SK-N-SH (cell line): ENCODE measurements around the gene TUBA4A. TPM values are rescaled to one million over a fixed set of nuclear protein-coding genes. Genes with fewer than 3 reads are reported as not detected.

Experiments
- CTCF ChIA-PET: fragments of 300-600, 350-600 bp; formaldehyde crosslinking; extraction: SDS; loops from one replicate; lab custom pipeline; 2021; lab: Yijun Ruan, JAX
- POLR2A ChIA-PET: fragments of 350-600 bp; sonication (Branson Sonifier 250); formaldehyde crosslinking; extraction: SDS; loops from one replicate; lab custom pipeline; 2020; ENCODE audit warnings: antibody characterized with exemption, inconsistent platforms; lab: Yijun Ruan, JAX
- DNase-seq: peaks from one replicate; pipeline ENCODE4 v3.0.0; 2012
- H2AFZ ChIP-seq: fragments of 200-600 bp; sonication (generic); 2 replicates; pipeline ENCODE4 v1.8.1; 2016; ENCODE audit warnings: antibody characterized with exemption, mild to moderate bottlenecking, low read depth
- H3F3A ChIP-seq: fragments of 200-600 bp; sonication (generic); replicated peaks from 2 replicates; pipeline ENCODE3; 2016; ENCODE audit warnings: antibody characterized with exemption, mild to moderate bottlenecking; ENCODE audit not compliant: insufficient read depth
- H3K27ac ChIP-seq, 2 experiments: fragments of 200-500 bp in 1 of 2; fragments of 200-600 bp in 1 of 2; sonication (Bioruptor generic) in 1 of 2; sonication (generic), shearing (Covaris generic) in 1 of 2; 2 replicates each; pipeline versions ENCODE4 v1.5.1 to v1.6.1; 2014 to 2016; ENCODE audit warnings: low read depth in 2 of 2, inconsistent platforms in 1 of 2, low read length in 1 of 2, mild to moderate bottlenecking in 1 of 2, mixed read lengths in 1 of 2
- H3K27me3 ChIP-seq: fragments of 200-600 bp; sonication (generic), shearing (Covaris generic); 2 replicates; pipeline ENCODE4 v1.6.1; 2016; ENCODE audit warnings: mixed run types; ENCODE audit not compliant: insufficient read depth
- H3K36me3 ChIP-seq, 2 experiments: fragments of 200-500 bp in 1 of 2; fragments of 200-600 bp in 1 of 2; sonication (Bioruptor generic) in 1 of 2; sonication (generic) in 1 of 2; replicated peaks in 1 of 2; 2 replicates each; pipeline versions ENCODE3 to v1.5.1; 2014 to 2016; ENCODE audit warnings: low read length in 1 of 2, mild to moderate bottlenecking in 1 of 2; ENCODE audit not compliant: insufficient read depth in 2 of 2, control insufficient read depth in 1 of 2
- H3K4me1 ChIP-seq, 2 experiments: fragments of 200-500 bp in 1 of 2; fragments of 200-600 bp in 1 of 2; sonication (Bioruptor generic) in 1 of 2; sonication (generic), shearing (Covaris generic) in 1 of 2; 2 replicates each; pipeline versions ENCODE4 v1.5.1 to v1.6.1; 2014 to 2016; ENCODE audit warnings: low read depth in 1 of 2, low read length in 1 of 2, mixed run types in 1 of 2; ENCODE audit not compliant: insufficient read depth in 2 of 2, control insufficient read depth in 1 of 2
- H3K4me2 ChIP-seq: fragments of 200-600 bp; sonication (generic), shearing (Covaris generic); 2 replicates; pipeline ENCODE4 v1.6.1; 2017; ENCODE audit warnings: mixed run types
- H3K4me3 ChIP-seq, 2 experiments: fragments of 200-500 bp in 1 of 2; fragments of 200-600 bp in 1 of 2; sonication (Bioruptor generic) in 1 of 2; sonication (generic), shearing (Covaris generic) in 1 of 2; 2 replicates each; pipeline versions ENCODE4 v1.5.1 to v1.8.1; 2014 to 2016; ENCODE audit warnings: low read depth in 2 of 2, inconsistent platforms in 1 of 2, low read length in 1 of 2, mild to moderate bottlenecking in 1 of 2, mixed read lengths in 1 of 2, moderate library complexity in 1 of 2
- H3K79me2 ChIP-seq: fragments of 200-600 bp; sonication (generic); 2 replicates; pipeline ENCODE4 v1.8.1; 2017; ENCODE audit warnings: mild to moderate bottlenecking; ENCODE audit not compliant: insufficient read depth
- H3K9ac ChIP-seq: fragments of 200-600 bp; sonication (generic); 2 replicates; pipeline ENCODE4 v1.6.1; 2017; ENCODE audit warnings: mixed run types
- H3K9me2 ChIP-seq: fragments of 200-600 bp; sonication (generic); 2 replicates; pipeline ENCODE4 v1.6.1; 2017; ENCODE audit warnings: mixed run types
- H3K9me3 ChIP-seq: fragments of 200-600 bp; sonication (generic); 2 replicates; pipeline ENCODE4 v1.6.1; 2017; ENCODE audit warnings: mixed run types, mild to moderate bottlenecking, moderate library complexity
- H4K20me1 ChIP-seq: fragments of 200-600 bp; sonication (generic); 2 replicates; pipeline ENCODE4 v1.6.1; 2017; ENCODE audit warnings: mild to moderate bottlenecking, mixed run types; ENCODE audit not compliant: insufficient read depth
- CHD2 ChIP-seq: fragments of 150-350 bp; IDR thresholded peaks from 2 replicates; pipeline ENCODE4 v1.6.1; 2018; ENCODE audit warnings: low read length; ENCODE audit not compliant: partially characterized antibody
- ELF1 ChIP-seq: IDR thresholded peaks from 2 replicates; pipeline ENCODE4 v1.4.0; 2012
- EP300 ChIP-seq, 2 experiments: IDR thresholded peaks; 2 replicates each; pipeline versions ENCODE4 v1.4.0 to v1.6.1; 2012; ENCODE audit warnings: borderline replicate concordance in 1 of 2, low read depth in 1 of 2, low read length in 1 of 2
- EZH2phosphoT487 ChIP-seq: fragments of 200-600 bp; sonication (generic); IDR thresholded peaks from 2 replicates; pipeline ENCODE4 v1.6.1; 2017; ENCODE audit warnings: low read depth, mixed run types, mild to moderate bottlenecking, antibody characterized with exemption, moderate library complexity, borderline replicate concordance
- FOSL2 ChIP-seq: IDR thresholded peaks from 2 replicates; pipeline ENCODE4 v1.4.0; 2012; ENCODE audit warnings: low read depth, mild to moderate bottlenecking, moderate library complexity, borderline replicate concordance
- FOXJ3 ChIP-seq: sonication (generic); formaldehyde crosslinking; IDR thresholded peaks from 2 replicates; pipeline ENCODE4 v1.5.1; 2020; ENCODE audit warnings: mild to moderate bottlenecking, missing genetic modification reagents
- FOXM1 ChIP-seq: IDR thresholded peaks from 2 replicates; pipeline ENCODE4 v1.4.0; 2012; ENCODE audit warnings: low read depth, mild to moderate bottlenecking
- GABPA ChIP-seq: IDR thresholded peaks from 2 replicates; pipeline ENCODE4 v1.4.0; 2012; ENCODE audit warnings: low read depth, mild to moderate bottlenecking
- GATA2 ChIP-seq: sonication (generic); formaldehyde crosslinking; IDR thresholded peaks from 2 replicates; pipeline ENCODE4 v1.5.0; 2020; ENCODE audit warnings: mild to moderate bottlenecking, missing genetic modification reagents
- MEF2A ChIP-seq: IDR thresholded peaks from 2 replicates; pipeline ENCODE4 v1.4.0; 2012; ENCODE audit warnings: low read depth, borderline replicate concordance
- MXI1 ChIP-seq: IDR thresholded peaks from 2 replicates; pipeline ENCODE4 v1.6.1; 2012; ENCODE audit warnings: mild to moderate bottlenecking, low read depth, low read length, improper control_type of control experiment
- NFIC ChIP-seq: IDR thresholded peaks from 2 replicates; pipeline ENCODE4 v1.4.0; 2012; ENCODE audit warnings: borderline replicate concordance
- POLR2AphosphoS5 ChIP-seq: IDR thresholded peaks from 2 replicates; pipeline ENCODE4 v1.6.1; 2012; ENCODE audit warnings: low read depth, low read length
- RAD21 ChIP-seq: IDR thresholded peaks from 2 replicates; pipeline ENCODE4 v1.6.1; 2012; ENCODE audit warnings: mild to moderate bottlenecking, low read length
- RFX5 ChIP-seq: IDR thresholded peaks from 2 replicates; pipeline ENCODE4 v1.6.1; 2012; ENCODE audit warnings: mild to moderate bottlenecking, improper control_type of control experiment, low read length
- RXRA ChIP-seq: IDR thresholded peaks from 2 replicates; pipeline ENCODE4 v1.4.0; 2012; ENCODE audit warnings: low read depth, mild to moderate bottlenecking, borderline replicate concordance
- SIN3A ChIP-seq: IDR thresholded peaks from 2 replicates; pipeline ENCODE4 v1.6.1; 2012; ENCODE audit warnings: low read depth, mild to moderate bottlenecking, low read length, moderate library complexity, borderline replicate concordance
- SMC3 ChIP-seq: IDR thresholded peaks from 2 replicates; pipeline ENCODE4 v1.6.1; 2012; ENCODE audit warnings: low read depth, low read length, improper control_type of control experiment
- TAF1 ChIP-seq: IDR thresholded peaks from 2 replicates; pipeline ENCODE4 v1.6.1; 2012; ENCODE audit warnings: low read depth, mild to moderate bottlenecking, low read length, moderate library complexity, borderline replicate concordance
- WGBS: methylation state at CpG from one replicate; pipeline ENCODE4 v1.1.6; 2017; ENCODE audit warnings: low lambda C conversion rate; 5-methylcytosine and 5-hydroxymethylcytosine counted together
- polyA plus RNA-seq, 3 experiments: library from polyadenylated mRNA; depleted of rRNA; stranded (reverse); fragments of >200 nt; gene quantifications; 2 replicates each; pipeline ENCODE4 v1.2.3, GENCODE V29; 2012
- TF ChIP-seq, protein P1 (sequence below): fragments of 150-350 bp; IDR thresholded peaks from 2 replicates; pipeline ENCODE4 v1.6.1; 2017; ENCODE audit warnings: antibody characterized with exemption, low read length, low read depth, borderline replicate concordance
- TF ChIP-seq, protein P2 (sequence below): IDR thresholded peaks from 2 replicates; pipeline ENCODE4 v1.4.0; 2012; ENCODE audit warnings: low read depth
- TF ChIP-seq, protein P3 (sequence below): IDR thresholded peaks from 2 replicates; pipeline ENCODE4 v1.6.1; 2012; ENCODE audit warnings: mild to moderate bottlenecking, low read depth, low read length, moderate library complexity

Gene TUBA4A
- polyA plus RNA-seq, 1 of the 3 experiments (the other 2 are of a cell fraction): 6.2 TPM

DNA sequence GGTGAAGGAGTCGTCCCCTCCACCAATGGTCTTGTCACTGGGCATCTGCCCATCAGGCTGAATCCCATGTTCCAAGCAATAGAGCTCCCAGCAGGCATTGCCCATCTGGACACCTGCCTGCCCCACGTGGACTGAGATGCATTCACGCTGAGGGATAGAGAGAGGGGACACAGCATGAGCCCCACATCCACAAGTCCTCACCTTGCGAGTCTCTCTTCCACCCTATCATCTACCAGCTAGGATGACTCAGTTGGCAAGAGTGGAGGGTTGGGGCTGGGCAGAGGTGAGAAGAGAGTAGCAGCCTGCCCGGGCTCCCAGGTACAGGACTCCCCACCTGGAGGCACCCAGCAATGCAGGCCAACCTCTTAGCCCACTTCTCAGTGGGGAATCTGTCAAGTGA lies 1.6 kb downstream of the TUBA4A start:
- POLR2A ChIA-PET: interaction anchor here (0.7 kb wide), 1 partner anchor 34 kb away, joined by 3 read pairs; no protein-coding TSS in a partner anchor
- no peak overlapping the region for H3K4me3 ChIP-seq
- TF ChIP-seq RFX5 (no peak), EZH2phosphoT487 (no peak), GATA2 (no peak), MEF2A (no peak), SMC3 (no peak), SIN3A (no peak), TAF1 (no peak), RAD21 (no peak), GABPA (no peak), FOXM1 (no peak), POLR2AphosphoS5 (no peak), RXRA (no peak), FOXJ3 (CRISPR knock-in tag) (no peak), EP300 (IDR thresholded peaks at IDR 0.05; ENCODE audit: borderline replicate concordance in 1 of 2, low read depth in 1 of 2, low read length in 1 of 2) (no peak), MXI1 (no peak)
- TF ChIP-seq, protein P1, sequence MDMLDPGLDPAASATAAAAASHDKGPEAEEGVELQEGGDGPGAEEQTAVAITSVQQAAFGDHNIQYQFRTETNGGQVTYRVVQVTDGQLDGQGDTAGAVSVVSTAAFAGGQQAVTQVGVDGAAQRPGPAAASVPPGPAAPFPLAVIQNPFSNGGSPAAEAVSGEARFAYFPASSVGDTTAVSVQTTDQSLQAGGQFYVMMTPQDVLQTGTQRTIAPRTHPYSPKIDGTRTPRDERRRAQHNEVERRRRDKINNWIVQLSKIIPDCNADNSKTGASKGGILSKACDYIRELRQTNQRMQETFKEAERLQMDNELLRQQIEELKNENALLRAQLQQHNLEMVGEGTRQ: no peak
- TF ChIP-seq, protein P2, sequence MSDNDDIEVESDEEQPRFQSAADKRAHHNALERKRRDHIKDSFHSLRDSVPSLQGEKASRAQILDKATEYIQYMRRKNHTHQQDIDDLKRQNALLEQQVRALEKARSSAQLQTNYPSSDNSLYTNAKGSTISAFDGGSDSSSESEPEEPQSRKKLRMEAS: no peak
- TF ChIP-seq, all 33 proteins: peak for 0
- CTCF ChIA-PET: interaction anchor here (0.7 to 5.5 kb wide), 6 partner anchors 10 to 76 kb away, joined by 3 to 44 read pairs (median 4); no protein-coding TSS in a partner anchor
- no peaks in the 10 kb centered on the region for H4K20me1 ChIP-seq
- H3K9me3 ChIP-seq: no peaks in the 10 kb centered on the region
- H3K4me2 ChIP-seq: no peak overlapping the region
- no peak overlapping the region for H3K9ac ChIP-seq
- peaks cover 19% of the 10 kb centered on the region for H3F3A ChIP-seq
- no peak overlapping the region for H2AFZ ChIP-seq
- peaks cover 1 to 14% of the 10 kb centered on the region in 2 experiments for H3K36me3 ChIP-seq
- 88% methylated on average over 3 of the region's 5 CpGs for WGBS
- H3K27ac ChIP-seq: no peak overlapping the region
- no peak for DNase-seq
- peaks cover 19 to 22% of the 10 kb centered on the region in 2 experiments; a peak in 3 of 4 replicates for H3K4me1 ChIP-seq
- H3K27me3 ChIP-seq: peaks cover 31% of the 10 kb centered on the region
- peaks cover 2% of the 10 kb centered on the region; the same call in 1 of the 2 replicates for H3K79me2 ChIP-seq
- no peaks in the 10 kb centered on the region for H3K9me2 ChIP-seq

DNA sequence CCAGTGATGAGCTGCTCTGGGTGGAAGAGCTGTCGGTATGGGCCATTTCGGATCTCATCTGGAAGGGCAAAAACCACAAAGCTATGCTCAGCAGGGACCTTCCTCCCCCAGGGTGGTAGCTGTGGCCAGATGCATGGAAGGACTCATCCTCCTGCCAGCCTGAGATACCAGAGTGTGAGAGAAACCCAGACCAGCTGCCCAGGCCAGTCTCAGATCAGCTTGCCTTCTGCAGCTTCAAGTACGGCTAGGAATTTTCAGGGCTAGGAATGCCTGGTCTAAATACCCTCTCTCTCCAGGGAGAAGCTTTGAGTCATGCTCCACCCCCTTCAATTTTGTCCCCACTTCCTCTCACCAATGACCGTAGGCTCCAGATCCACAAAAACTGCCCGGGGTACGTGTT lies 2.1 kb downstream of the TUBA4A start:
- H3K79me2 ChIP-seq: peaks cover 6% of the 10 kb centered on the region; the same call in 1 of the 2 replicates
- WGBS: 96% methylated on average over 4 of the region's 6 CpGs

More for the DNA sequence above, 2.1 kb downstream of the TUBA4A start:
- H4K20me1 ChIP-seq: no peaks in the 10 kb centered on the region
- ChIA-PET POLR2A (interaction anchor here (0.7 kb wide), 1 partner anchor 34 kb away, joined by 3 read pairs; no protein-coding TSS in a partner anchor), CTCF (interaction anchor here (1.0 to 5.5 kb wide), 6 partner anchors 10 to 76 kb away, joined by 3 to 44 read pairs (median 4); no protein-coding TSS in a partner anchor)
- H3K36me3 ChIP-seq: peaks cover 5 to 16% of the 10 kb centered on the region in 2 experiments
- no peak overlapping the region for H3K27ac ChIP-seq
- no peak overlapping the region for H3K9ac ChIP-seq
- no peak overlapping the region for H3K4me2 ChIP-seq
- DNase-seq: no peak
- no peaks in the 10 kb centered on the region for H3K9me2 ChIP-seq
- H3K4me1 ChIP-seq: peaks cover 19 to 26% of the 10 kb centered on the region in 2 experiments; a peak in 3 of 4 replicates
- H3K4me3 ChIP-seq: no peak overlapping the region
- H3K9me3 ChIP-seq: no peaks in the 10 kb centered on the region
- peaks cover 27% of the 10 kb centered on the region for H3K27me3 ChIP-seq
- no peak overlapping the region for H2AFZ ChIP-seq
- no peak for TF ChIP-seq FOSL2
- no peak for TF ChIP-seq CHD2
- TF ChIP-seq TAF1: no peak
- TF ChIP-seq, protein P3, sequence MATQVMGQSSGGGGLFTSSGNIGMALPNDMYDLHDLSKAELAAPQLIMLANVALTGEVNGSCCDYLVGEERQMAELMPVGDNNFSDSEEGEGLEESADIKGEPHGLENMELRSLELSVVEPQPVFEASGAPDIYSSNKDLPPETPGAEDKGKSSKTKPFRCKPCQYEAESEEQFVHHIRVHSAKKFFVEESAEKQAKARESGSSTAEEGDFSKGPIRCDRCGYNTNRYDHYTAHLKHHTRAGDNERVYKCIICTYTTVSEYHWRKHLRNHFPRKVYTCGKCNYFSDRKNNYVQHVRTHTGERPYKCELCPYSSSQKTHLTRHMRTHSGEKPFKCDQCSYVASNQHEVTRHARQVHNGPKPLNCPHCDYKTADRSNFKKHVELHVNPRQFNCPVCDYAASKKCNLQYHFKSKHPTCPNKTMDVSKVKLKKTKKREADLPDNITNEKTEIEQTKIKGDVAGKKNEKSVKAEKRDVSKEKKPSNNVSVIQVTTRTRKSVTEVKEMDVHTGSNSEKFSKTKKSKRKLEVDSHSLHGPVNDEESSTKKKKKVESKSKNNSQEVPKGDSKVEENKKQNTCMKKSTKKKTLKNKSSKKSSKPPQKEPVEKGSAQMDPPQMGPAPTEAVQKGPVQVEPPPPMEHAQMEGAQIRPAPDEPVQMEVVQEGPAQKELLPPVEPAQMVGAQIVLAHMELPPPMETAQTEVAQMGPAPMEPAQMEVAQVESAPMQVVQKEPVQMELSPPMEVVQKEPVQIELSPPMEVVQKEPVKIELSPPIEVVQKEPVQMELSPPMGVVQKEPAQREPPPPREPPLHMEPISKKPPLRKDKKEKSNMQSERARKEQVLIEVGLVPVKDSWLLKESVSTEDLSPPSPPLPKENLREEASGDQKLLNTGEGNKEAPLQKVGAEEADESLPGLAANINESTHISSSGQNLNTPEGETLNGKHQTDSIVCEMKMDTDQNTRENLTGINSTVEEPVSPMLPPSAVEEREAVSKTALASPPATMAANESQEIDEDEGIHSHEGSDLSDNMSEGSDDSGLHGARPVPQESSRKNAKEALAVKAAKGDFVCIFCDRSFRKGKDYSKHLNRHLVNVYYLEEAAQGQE: no peak
- TF ChIP-seq NFIC: no peak
- TF ChIP-seq RXRA: no peak
- no peak for TF ChIP-seq SMC3
- no peak for TF ChIP-seq ELF1
- TF ChIP-seq FOXJ3 (CRISPR knock-in tag): no peak
- peaks cover 19% of the 10 kb centered on the region for H3F3A ChIP-seq
